Cardiac fibroblast (primary cell): ENCODE data around the gene HDAC4.

Source experiments
- DNase-seq, 2 donors: peaks; one replicate each; pipeline versions ENCODE4 v3.0.0 to v3.0.0-alpha.2; 2010; ENCODE audit warnings: low read depth in 2 of 2
- H3K4me3 ChIP-seq, 2 donors: replicated peaks in 1 of 2; 1 replicate in 1 of 2; 2 replicates in 1 of 2; pipeline ENCODE4 v1.5.1; 2011; ENCODE audit warnings: low read depth in 2 of 2, low read length in 2 of 2, mild to moderate bottlenecking in 2 of 2, moderate library complexity in 1 of 2
- CTCF ChIP-seq: IDR thresholded peaks from one replicate; pipeline ENCODE4 v1.5.1; 2011; ENCODE audit warnings: low read depth, mild to moderate bottlenecking, low read length, inconsistent platforms

The HDAC4 gene

GRCh38 chr2:239278361-239278760 is 122.5 kb downstream of the HDAC4 start:
- DNase-seq, result no peak
- no peak for TF ChIP-seq CTCF
- no peak overlapping the region for H3K4me3 ChIP-seq

- H3K4me3 ChIP-seq, result no peak overlapping the region
- no peak for DNase-seq
- no peak for TF ChIP-seq CTCF
Measured at GRCh38 chr2:239277401-239278085, 123.3 kb downstream of the HDAC4 start.

GRCh38 chr2:239276851-239277250 is 124.0 kb downstream of the HDAC4 start:
- H3K4me3 ChIP-seq, result no peak overlapping the region
- no peak for TF ChIP-seq CTCF
- DNase-seq, result no peak

- H3K4me3 ChIP-seq, result no peak overlapping the region
- DNase-seq, result peak; percentile 64 to 76
- no peak for TF ChIP-seq CTCF
Measured at GRCh38 chr2:239275847-239276831, 124.7 kb downstream of the HDAC4 start.

GRCh38 chr2:239275044-239275685 is 125.7 kb downstream of the HDAC4 start:
- TF ChIP-seq CTCF, result no peak
- peak overlapping the region in 1 of 2 donors; percentile 38 for H3K4me3 ChIP-seq
- DNase-seq, result peak; percentile 95 to 98

GRCh38 chr2:239274391-239275043 is 126.3 kb downstream of the HDAC4 start:
- no peak for TF ChIP-seq CTCF
- H3K4me3 ChIP-seq, result peak overlapping the region in 1 of 2 donors; percentile 38
- DNase-seq, result peak; percentile 59 to 83
